OCI-LY7 (cell line): ENCODE results near the gene HMCN1. TPM values are rescaled to one million over a fixed set of nuclear protein-coding genes. Genes with fewer than 3 reads are reported as not detected.

Source experiments
- BruUV-seq: library from RNA; stranded (reverse); fragments of 400-500 nt; replicated peaks from 2 replicates; lab custom pipeline; 2021; lab: Mats Ljungman, UMichigan
- CTCF ChIA-PET: fragments of 300-600 bp; sonication (Branson Sonifier 250); formaldehyde crosslinking; loops from one replicate; lab custom pipeline; 2022; ENCODE audit warnings: antibody characterized with exemption; ENCODE audit not compliant: unreplicated experiment; lab: Charles Lee
- POLR2A ChIA-PET: fragments of 300-600 bp; sonication (Branson Sonifier 250); formaldehyde crosslinking; loops from one replicate; lab custom pipeline; 2022; ENCODE audit warnings: antibody characterized with exemption; lab: Charles Lee
- DNase-seq: peaks from one replicate; pipeline ENCODE4 v3.0.0-alpha.2; 2015; ENCODE audit warnings: low spot score
- H2AFZ ChIP-seq: fragments of 200-600 bp; sonication (generic), shearing (Covaris generic); 2 replicates; pipeline ENCODE4 v1.6.1; 2014; ENCODE audit warnings: mild to moderate bottlenecking, antibody characterized with exemption, low read length, moderate library complexity
- H3K27ac ChIP-seq: fragments of 200-600 bp; sonication (generic); 2 replicates; pipeline ENCODE4 v1.5.1; 2014; ENCODE audit warnings: mixed run types, low read depth, mild to moderate bottlenecking, moderate library complexity, low read length, inconsistent platforms; ENCODE audit not compliant: poor library complexity, severe bottlenecking
- H3K36me3 ChIP-seq: fragments of 200-600 bp; sonication (generic); 2 replicates; pipeline ENCODE4 v1.6.1; 2014; ENCODE audit warnings: mild to moderate bottlenecking, antibody characterized with exemption, low read length, moderate library complexity, mixed read lengths; ENCODE audit not compliant: insufficient read depth
- H3K4me1 ChIP-seq: fragments of 200-600 bp; sonication (generic); 2 replicates; pipeline ENCODE4 v1.5.1; 2014; ENCODE audit warnings: mild to moderate bottlenecking, low read length; ENCODE audit not compliant: insufficient read depth, poor library complexity, severe bottlenecking
- H3K4me2 ChIP-seq: fragments of 200-600 bp; sonication (generic); 2 replicates; pipeline ENCODE4 v1.6.1; 2014; ENCODE audit warnings: mild to moderate bottlenecking, low read length
- H3K4me3 ChIP-seq: fragments of 200-600 bp; sonication (generic); 2 replicates; pipeline ENCODE4 v1.5.1; 2014; ENCODE audit warnings: mild to moderate bottlenecking, low read depth, low read length; ENCODE audit not compliant: poor library complexity, severe bottlenecking
- H3K79me2 ChIP-seq: fragments of 200-600 bp; sonication (generic); 2 replicates; pipeline ENCODE4 v1.6.1; 2016; ENCODE audit warnings: low read depth, mild to moderate bottlenecking, low read length, moderate library complexity, mixed read lengths; ENCODE audit not compliant: insufficient read depth
- H3K9me2 ChIP-seq: fragments of 200-600 bp; sonication (generic); 2 replicates; pipeline ENCODE4 v1.6.1; 2016; ENCODE audit warnings: mild to moderate bottlenecking, low read length, mixed read lengths; ENCODE audit not compliant: insufficient read depth
- H3K9me3 ChIP-seq: fragments of 200-600 bp; sonication (generic); 2 replicates; pipeline ENCODE4 v1.6.1; 2014; ENCODE audit warnings: mild to moderate bottlenecking, mixed run types, low read length, mixed read lengths
- H4K20me1 ChIP-seq: fragments of 200-600 bp; sonication (generic); 2 replicates; pipeline ENCODE4 v1.6.1; 2014; ENCODE audit warnings: mild to moderate bottlenecking, antibody characterized with exemption, low read length, moderate library complexity, mixed read lengths; ENCODE audit not compliant: insufficient read depth
- EZH2phosphoT487 ChIP-seq: fragments of 200-600 bp; sonication (generic); IDR thresholded peaks from 2 replicates; pipeline ENCODE4 v1.6.1; 2018; ENCODE audit warnings: low read depth, borderline replicate concordance, mild to moderate bottlenecking, mixed run types, antibody characterized with exemption, low read length, moderate library complexity, mixed read lengths
- intact Hi-C: fragments of 100-400 bp; cut with micrococcal nuclease; formaldehyde crosslinking; loops from one replicate; pipeline ENCODE4 v1.10.0; 2022; ENCODE audit not compliant: unreplicated experiment
- total RNA-seq, 2 experiments: library from RNA; depleted of rRNA in 1 of 2; stranded (reverse); fragments of >200 nt in 1 of 2; shearing (Covaris generic) in 1 of 2; gene quantifications; 2 replicates each; pipeline ENCODE4 v1.2.3, GENCODE V29; 2014 to 2022
- TF ChIP-seq, protein P1 (sequence below): fragments of 200-600 bp; sonication (generic); conservative IDR thresholded peaks from 2 replicates; pipeline ENCODE4 v1.5.1; 2014; ENCODE audit warnings: mild to moderate bottlenecking, antibody characterized with exemption, low read length, moderate library complexity, mixed read lengths

The HMCN1 gene
- total RNA-seq, 2 experiments from 2014 or later = 0.02 TPM; not detected in 1

DNA sequence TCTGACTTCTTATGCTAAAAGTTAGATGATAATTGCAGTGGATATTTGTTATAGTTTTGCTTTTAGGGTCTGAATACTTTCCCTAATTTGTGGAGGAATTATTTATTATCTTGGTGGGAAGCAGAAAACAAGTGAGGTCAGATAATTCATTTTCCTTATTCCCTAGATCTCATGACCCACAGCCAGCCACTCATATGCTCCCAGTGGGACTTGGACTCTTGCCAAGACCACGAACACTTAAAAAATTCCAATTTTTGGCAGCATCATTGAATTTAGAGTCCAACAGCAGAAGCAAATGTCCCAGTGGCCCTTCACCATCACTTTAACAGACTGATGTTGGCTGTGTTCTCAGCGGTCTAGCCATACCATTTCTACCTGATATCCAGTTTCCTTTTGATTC lies 204.2 kb downstream of the HMCN1 start:
- BruUV-seq = no TSS peak

DNA sequence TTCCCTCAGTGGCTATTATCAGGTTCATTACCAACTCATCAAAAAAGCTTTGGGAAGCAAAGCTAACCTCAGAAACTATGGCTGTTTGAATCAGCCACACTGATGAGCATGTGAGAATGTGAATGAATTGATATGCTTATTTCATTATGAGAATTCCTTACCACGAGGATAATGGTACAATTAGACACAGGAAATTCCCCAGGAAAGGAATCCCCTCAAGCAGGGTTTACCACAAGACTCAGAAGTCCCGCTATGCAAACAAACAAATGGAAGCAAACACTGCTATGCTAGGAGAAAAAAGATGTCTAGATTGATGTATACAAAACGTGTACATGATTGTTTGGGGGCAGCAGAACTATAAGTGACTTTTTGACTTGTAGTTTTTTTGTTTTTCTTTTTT lies 205.0 kb downstream of the HMCN1 start:
- no peaks in the 10 kb centered on the region for H3K9me3 ChIP-seq
- no peak for TF ChIP-seq EZH2phosphoT487
- TF ChIP-seq, protein P1, sequence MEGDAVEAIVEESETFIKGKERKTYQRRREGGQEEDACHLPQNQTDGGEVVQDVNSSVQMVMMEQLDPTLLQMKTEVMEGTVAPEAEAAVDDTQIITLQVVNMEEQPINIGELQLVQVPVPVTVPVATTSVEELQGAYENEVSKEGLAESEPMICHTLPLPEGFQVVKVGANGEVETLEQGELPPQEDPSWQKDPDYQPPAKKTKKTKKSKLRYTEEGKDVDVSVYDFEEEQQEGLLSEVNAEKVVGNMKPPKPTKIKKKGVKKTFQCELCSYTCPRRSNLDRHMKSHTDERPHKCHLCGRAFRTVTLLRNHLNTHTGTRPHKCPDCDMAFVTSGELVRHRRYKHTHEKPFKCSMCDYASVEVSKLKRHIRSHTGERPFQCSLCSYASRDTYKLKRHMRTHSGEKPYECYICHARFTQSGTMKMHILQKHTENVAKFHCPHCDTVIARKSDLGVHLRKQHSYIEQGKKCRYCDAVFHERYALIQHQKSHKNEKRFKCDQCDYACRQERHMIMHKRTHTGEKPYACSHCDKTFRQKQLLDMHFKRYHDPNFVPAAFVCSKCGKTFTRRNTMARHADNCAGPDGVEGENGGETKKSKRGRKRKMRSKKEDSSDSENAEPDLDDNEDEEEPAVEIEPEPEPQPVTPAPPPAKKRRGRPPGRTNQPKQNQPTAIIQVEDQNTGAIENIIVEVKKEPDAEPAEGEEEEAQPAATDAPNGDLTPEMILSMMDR = no peak
- H3K27ac ChIP-seq = no peak overlapping the region
- ChIA-PET POLR2A (interaction anchor here (1.0 kb wide), 1 partner anchor 20 kb away, joined by 3 read pairs; no protein-coding TSS in a partner anchor), CTCF (no interaction called here)
- no peaks in the 10 kb centered on the region for H3K4me1 ChIP-seq
- H3K79me2 ChIP-seq = no peaks in the 10 kb centered on the region
- no peaks in the 10 kb centered on the region for H3K9me2 ChIP-seq
- no peak overlapping the region for H2AFZ ChIP-seq
- H4K20me1 ChIP-seq = no peaks in the 10 kb centered on the region
- no peak overlapping the region for H3K4me2 ChIP-seq
- no peaks in the 10 kb centered on the region for H3K36me3 ChIP-seq
- DNase-seq = no peak
- intact Hi-C loops = no loop called here
- no peak overlapping the region for H3K4me3 ChIP-seq
- no TSS peak for BruUV-seq

More for the DNA sequence above, 204.2 kb downstream of the HMCN1 start:
- TF ChIP-seq, protein P1 = no peak
- Histone ChIP-seq H3K4me1 (no peaks in the 10 kb centered on the region), H3K79me2 (no peaks in the 10 kb centered on the region), H3K36me3 (no peaks in the 10 kb centered on the region), H3K27ac (no peak overlapping the region), H3K9me3 (no peaks in the 10 kb centered on the region), H3K9me2 (no peaks in the 10 kb centered on the region), H3K4me2 (no peak overlapping the region), H2AFZ (no peak overlapping the region), H3K4me3 (no peak overlapping the region), H4K20me1 (no peaks in the 10 kb centered on the region)
- ChIA-PET POLR2A (interaction anchor here (1.0 kb wide), 1 partner anchor 19 kb away, joined by 3 read pairs; no protein-coding TSS in a partner anchor), CTCF (no interaction called here)
- DNase-seq = no peak
- intact Hi-C loops = no loop called here

DNA sequence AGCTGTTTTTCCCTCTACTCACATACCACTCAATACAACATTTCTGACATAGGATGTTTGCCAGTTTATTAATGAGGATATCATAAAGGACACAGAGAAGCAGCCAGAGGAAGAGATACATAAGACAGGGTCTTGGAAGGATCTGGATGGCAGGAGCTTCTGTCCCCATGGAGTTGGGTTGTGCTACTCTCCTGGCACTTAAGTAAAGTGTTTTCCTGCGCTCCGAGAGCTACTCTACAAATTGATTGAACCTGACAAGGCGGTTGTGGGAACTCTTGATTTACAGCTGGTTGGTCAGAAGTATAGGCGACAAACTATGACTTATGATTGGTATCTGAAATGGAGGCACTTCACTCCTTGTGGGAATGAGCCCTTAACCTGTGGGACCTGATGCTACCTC lies 208.8 kb downstream of the HMCN1 start:
- BruUV-seq = no TSS peak
- Histone ChIP-seq H4K20me1 (no peaks in the 10 kb centered on the region), H3K36me3 (no peaks in the 10 kb centered on the region), H2AFZ (no peak overlapping the region), H3K4me3 (no peak overlapping the region), H3K9me2 (no peaks in the 10 kb centered on the region), H3K27ac (no peak overlapping the region), H3K4me1 (no peaks in the 10 kb centered on the region), H3K4me2 (no peak overlapping the region), H3K9me3 (no peaks in the 10 kb centered on the region), H3K79me2 (no peaks in the 10 kb centered on the region)
- CTCF ChIA-PET = no interaction called here
- DNase-seq = no peak
- intact Hi-C loops = no loop called here
- POLR2A ChIA-PET = interaction anchor here (0.7 to 1.3 kb wide), 3 partner anchors 9 to 297 kb away, joined by 3 to 5 read pairs (median 3); no protein-coding TSS in a partner anchor
- TF ChIP-seq, protein P1 = no peak
- no peak for TF ChIP-seq EZH2phosphoT487
